Stimulated activated CD8-positive, alpha-beta memory T cell treated with anti-CD3 and anti-CD28 coated beads, Interleukin-15, amount 100 ng/mL, for 4 hours (primary cell): ENCODE results near the gene RAB37.
A peak's percentile ranks its signal among the peaks of the same experiment; 100 is the strongest.

Source experiments
- DNase-seq, 2 donors: peaks; one replicate each; pipeline ENCODE4 v3.0.0-alpha.2; 2020; ENCODE audit warnings: low read depth in 2 of 2

RAB37 gene

GRCh38 chr17:74744714-74745547 is 7.9 kb downstream of the RAB37 start:
- DNase-seq = peak; percentile 56 to 60

- DNase-seq = no peak
Measured at GRCh38 chr17:74745548-74746177, 8.6 kb downstream of the RAB37 start.

- no peak for DNase-seq
Measured at GRCh38 chr17:74746376-74746775, 9.3 kb downstream of the RAB37 start.

GRCh38 chr17:74746922-74747321 is 9.9 kb downstream of the RAB37 start:
- no peak for DNase-seq

- DNase-seq = no peak
Measured at GRCh38 chr17:74748279-74748528, 11.1 kb downstream of the RAB37 start.

- DNase-seq = peak; percentile 85 to 92
Measured at GRCh38 chr17:74748529-74749278, 11.6 kb downstream of the RAB37 start, which contains the start of gene NHERF1. Gene NHERF1 (plus strand): TSS chr17:74748628. CDS start chr17:74748847, 219 bp downstream.

GRCh38 chr17:74749279-74750038 is 12.4 kb downstream of the RAB37 start:
- DNase-seq = no peak

- DNase-seq = no peak
Measured at GRCh38 chr17:74750039-74750326, 12.9 kb downstream of the RAB37 start.

GRCh38 chr17:74750327-74751069 is 13.4 kb downstream of the RAB37 start:
- DNase-seq = no peak

GRCh38 chr17:74752415-74752814 is 15.4 kb downstream of the RAB37 start:
- no peak for DNase-seq

- DNase-seq = no peak
Measured at GRCh38 chr17:74752822-74753401, 15.9 kb downstream of the RAB37 start.

- DNase-seq = no peak
Measured at GRCh38 chr17:74754832-74755231, 17.8 kb downstream of the RAB37 start.

- no peak for DNase-seq
Measured at GRCh38 chr17:74755533-74755932, 18.5 kb downstream of the RAB37 start.

- no peak for DNase-seq
Measured at GRCh38 chr17:74756891-74757290, 19.8 kb downstream of the RAB37 start.

GRCh38 chr17:74757502-74757901 is 20.4 kb downstream of the RAB37 start:
- DNase-seq = no peak

GRCh38 chr17:74757931-74758847 is 21.1 kb downstream of the RAB37 start:
- DNase-seq = no peak

- DNase-seq = no peak
Measured at GRCh38 chr17:74758848-74759168, 21.8 kb downstream of the RAB37 start.

GRCh38 chr17:74759243-74759801 is 22.3 kb downstream of the RAB37 start:
- DNase-seq = no peak

- DNase-seq = no peak
Measured at GRCh38 chr17:74759941-74760340, 22.9 kb downstream of the RAB37 start.
